ENCODE measurements around the gene CLDN9. TPM values are rescaled to one million over a fixed set of nuclear protein-coding genes. Genes with fewer than 3 reads are reported as not detected.
"Not testable (repeated sequence)": the region's sequence is repeated elsewhere in the genome, so short reads cannot be mapped to it uniquely, and the experiment has no call there.

Gene CLDN9
- total and polyA plus RNA-seq, 9 of the 15 experiments (the other 6 are each of a cell fraction or from before 2014, with no cell fraction given): 0.12 to 0.44 (median 0.22) TPM; not detected in 4

- TF ChIP-seq BCLAF1 (IDR thresholded peaks at IDR 0.05; ENCODE audit: borderline replicate concordance in 1 of 2, control insufficient read depth in 1 of 2, low read depth in 2 of 2, low read length in 1 of 2) (no peak), KDM2B (CRISPR knock-in tag; IDR thresholded peaks at IDR 0.05) (no peak), MITF (IDR thresholded peaks at IDR 0.05) (no peak), NFXL1 (CRISPR knock-in tag; IDR thresholded peaks at IDR 0.05) (no peak), MBD2 (IDR thresholded peaks at IDR 0.05; ENCODE audit: borderline replicate concordance, low read depth) (no peak)
Observed at GRCh38 chr16:3051494-3051893, 38.8 kb downstream of the CLDN9 start (continued).

- H3K9me1 ChIP-seq (ENCODE audit: control insufficient read depth, insufficient read depth, low read length); H3K9ac ChIP-seq (ENCODE audit: insufficient read depth in 1 of 2, low read depth in 2 of 2, low read length in 2 of 2); H3K4me3 ChIP-seq; H3K4me2 ChIP-seq (ENCODE audit: insufficient read depth, low read length); H2AFZ ChIP-seq (ENCODE audit: low read depth, low read length); H3K79me2 ChIP-seq (ENCODE audit: control insufficient read depth, insufficient read depth, low read length); POLR2A ChIA-PET; H3K27ac ChIP-seq (ENCODE audit: extremely low read depth, low read depth, low read length); in situ Hi-C loops (cut with MboI); H4K20me1 ChIP-seq (replicated peaks; ENCODE audit: control insufficient read depth, insufficient read depth, low read length); DNase-seq (ENCODE audit: extremely low read depth in 1 of 4, low spot score in 3 of 4); BruUV-seq (replicated peaks); ATAC-seq; H3K9me3 ChIP-seq (replicated peaks; ENCODE audit: control insufficient read depth, insufficient read depth, low read depth, low read length); CTCF ChIA-PET (ENCODE audit: low intra/inter-chr PET ratio); FAIRE-seq; H3K36me3 ChIP-seq (ENCODE audit: control insufficient read depth, insufficient read depth, low read length): not testable (repeated sequence)
- intact Hi-C loops (cut with micrococcal nuclease): loop anchor here (10.0 kb wide), 1 partner anchor 122 kb away; no protein-coding TSS in a partner anchor
- peaks cover 2 to 21% of the 10 kb centered on the region in 2 experiments; a peak in 3 of 5 replicates for H3K27me3 ChIP-seq (ENCODE audit: control insufficient read depth in 2 of 2, insufficient read depth in 2 of 2, low read length in 2 of 2)
- peaks cover 3 to 23% of the 10 kb centered on the region in 2 experiments; a peak in 3 of 5 replicates for H3K4me1 ChIP-seq (replicated peaks in 1 of 2; ENCODE audit: control insufficient read depth in 2 of 2, insufficient read depth in 2 of 2, low read length in 2 of 2)
- 36% methylated on average over 9 of the region's 12 CpGs for WGBS (ENCODE audit: insufficient coverage, low coverage, missing lambda C conversion rate)
Observed at GRCh38 chr16:3052571-3053329, 40.0 kb downstream of the CLDN9 start.
